Measurements from ENCODE around the gene HEPN1.

The HEPN1 gene

GRCh38 chr11:124902616-124903015, 16.4 kb upstream of the HEPN1 start:
- no peak for DNase-seq

- no peak for DNase-seq
Measured at GRCh38 chr11:124915541-124916369, 3.3 kb upstream of the HEPN1 start.

DNA sequence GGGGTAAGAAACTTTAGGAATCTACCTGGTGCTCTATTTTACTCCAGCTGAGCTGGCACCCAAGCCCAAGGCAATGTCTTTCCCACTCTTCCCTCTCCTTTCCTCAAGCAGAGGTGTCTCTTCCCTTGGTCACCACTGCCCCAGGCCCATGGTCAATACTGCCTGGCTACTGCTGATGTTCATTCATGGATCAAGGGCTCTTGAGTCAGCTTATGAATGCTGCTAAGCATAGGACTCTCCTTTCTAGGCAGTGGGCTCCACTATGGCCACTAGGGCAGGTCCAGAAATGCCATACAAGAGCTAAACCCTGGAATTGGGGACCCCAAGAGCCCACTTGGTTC, 2.7 kb upstream of the HEPN1 start:
- DNase-seq: no peak

GRCh38 chr11:124917115-124917637, 1.9 kb upstream of the HEPN1 start:
- no peak for DNase-seq

- DNase-seq: no peak
Measured at GRCh38 chr11:124919898-124920297, 848 bp downstream of the HEPN1 start.

- no peak for DNase-seq
Measured at GRCh38 chr11:124920356-124920755, 1.3 kb downstream of the HEPN1 start.

DNA sequence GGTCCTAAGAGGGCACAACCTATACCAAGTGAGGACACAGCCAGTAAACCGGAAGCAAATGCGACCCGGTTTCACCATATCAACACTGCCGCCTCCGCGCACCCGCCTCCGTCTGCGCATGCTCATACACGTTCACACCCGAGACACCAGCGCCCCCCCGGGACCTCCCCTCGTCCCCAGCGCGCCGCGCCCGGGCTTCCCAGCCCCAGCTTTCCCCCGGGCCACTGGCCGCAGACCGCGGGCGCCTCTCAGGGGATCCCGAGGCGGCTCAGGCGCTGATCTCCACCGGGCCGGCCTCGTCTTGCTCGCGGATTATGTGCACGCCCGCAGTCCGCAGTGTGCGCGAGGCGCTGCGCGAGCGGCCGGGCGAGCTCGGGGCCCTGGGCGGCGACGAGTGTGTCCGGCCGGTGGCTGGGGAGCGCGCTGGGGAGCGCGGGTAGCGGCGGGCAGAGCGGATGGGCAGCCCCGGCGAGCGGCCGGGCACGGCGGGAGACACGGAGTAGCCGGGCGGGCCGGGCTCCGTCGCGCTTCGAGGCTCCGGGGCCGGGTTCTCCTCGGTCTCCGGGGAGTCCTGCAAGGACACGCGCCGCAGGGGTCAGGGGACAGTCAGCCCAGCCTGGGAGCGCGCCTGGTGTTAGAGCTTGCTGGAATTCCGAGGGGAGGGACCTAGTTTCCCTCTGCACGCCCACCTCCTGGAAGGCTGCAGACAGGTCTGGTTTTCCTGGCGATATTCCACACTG, 2.0 kb downstream of the HEPN1 start:
- DNase-seq: no peak

DNA sequence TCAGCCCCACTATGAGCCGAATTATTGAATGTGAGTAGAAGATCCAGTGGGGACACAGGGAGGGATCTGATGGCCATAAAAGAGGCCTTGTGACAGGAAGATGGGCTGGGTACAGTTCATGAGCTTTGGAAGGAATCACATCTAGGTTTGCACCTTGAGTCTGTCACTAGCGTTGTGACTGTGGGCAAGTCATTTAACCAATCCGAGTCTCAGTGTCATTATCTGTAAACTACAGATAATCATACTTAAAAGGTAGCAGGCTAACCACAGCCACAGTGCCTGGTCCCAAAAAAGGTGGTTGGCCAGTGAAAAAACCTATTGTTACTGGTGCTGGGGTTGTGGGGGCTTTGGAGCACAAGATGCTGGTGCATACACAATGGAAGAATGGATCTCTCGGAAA, 3.8 kb downstream of the HEPN1 start:
- no peak for DNase-seq

- no peak for DNase-seq
Measured at GRCh38 chr11:124923296-124923695, 4.2 kb downstream of the HEPN1 start.

DNA sequence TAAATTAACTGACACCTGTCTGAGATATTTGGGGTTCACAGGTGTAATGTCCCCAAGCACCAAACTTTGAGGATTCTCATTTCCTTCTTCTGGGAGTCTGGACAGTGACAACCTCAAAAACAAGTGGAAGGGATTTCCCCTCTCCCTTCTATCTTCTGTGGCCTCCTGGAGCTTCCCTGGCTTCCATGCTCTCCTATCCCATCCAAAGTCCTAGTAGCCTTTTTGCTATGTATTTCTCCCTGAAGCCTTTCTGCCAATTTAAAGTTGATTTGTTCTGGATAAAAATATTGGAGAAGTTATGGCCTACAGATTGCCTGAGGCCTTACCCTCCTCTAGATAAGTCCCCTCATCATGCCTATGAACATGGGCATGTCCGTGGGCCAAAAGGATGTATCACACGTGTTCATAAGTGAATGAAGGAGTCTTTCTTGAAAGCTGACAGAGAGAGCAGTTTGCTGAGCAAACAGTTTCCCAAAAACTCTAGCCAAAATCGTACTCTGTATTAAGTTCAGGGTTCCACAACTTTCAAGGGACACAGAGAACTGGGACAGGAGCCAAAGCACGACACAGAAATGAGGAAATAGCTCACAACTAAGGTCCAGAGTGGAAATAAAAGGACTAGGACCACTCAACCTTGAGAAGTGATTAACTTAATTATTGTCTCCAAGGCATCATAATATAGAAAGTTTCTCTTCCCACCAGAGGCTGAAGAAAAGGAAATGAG, 10.1 kb downstream of the HEPN1 start:
- DNase-seq: no peak

- no peak for DNase-seq
Measured at GRCh38 chr11:124930799-124931198, 11.7 kb downstream of the HEPN1 start.

- no peak for DNase-seq
Measured at GRCh38 chr11:124934862-124935547, 16.0 kb downstream of the HEPN1 start.

- no peak for DNase-seq
Measured at GRCh38 chr11:124935548-124936514, 16.8 kb downstream of the HEPN1 start, which contains the start of gene HEPACAM. HEPACAM (minus strand) TSS chr11:124936047; CDS start chr11:124936006, 41 bp downstream.

DNA sequence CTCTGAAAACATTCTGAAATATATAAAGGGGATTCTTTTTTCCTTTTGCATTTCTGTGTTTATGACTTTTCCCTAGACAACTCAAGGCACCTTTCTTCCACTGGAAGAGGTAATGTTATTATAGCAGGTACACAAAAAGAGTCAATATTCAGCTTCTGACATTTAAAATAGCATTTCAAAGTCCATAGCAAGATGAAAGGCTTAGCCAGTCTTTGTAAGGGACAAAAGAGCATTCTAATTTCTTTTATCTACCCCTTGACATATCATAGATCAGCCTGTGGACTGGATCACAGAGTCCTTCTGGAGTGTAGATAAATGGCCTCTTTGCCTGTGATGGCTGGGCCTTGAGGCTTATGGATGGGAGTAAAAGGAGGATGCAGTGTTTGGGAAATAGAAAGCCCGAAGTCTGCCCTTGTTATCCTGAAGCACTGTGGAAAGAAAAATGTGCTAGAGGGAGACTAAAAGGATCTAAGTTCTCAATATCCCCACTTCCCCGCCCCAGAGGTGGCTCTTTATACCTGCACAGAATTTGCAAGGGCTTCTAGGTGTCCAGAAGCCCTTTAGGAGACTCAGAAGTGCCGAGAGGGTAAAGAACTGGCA, 18.4 kb downstream of the HEPN1 start:
- no peak for DNase-seq

DNA sequence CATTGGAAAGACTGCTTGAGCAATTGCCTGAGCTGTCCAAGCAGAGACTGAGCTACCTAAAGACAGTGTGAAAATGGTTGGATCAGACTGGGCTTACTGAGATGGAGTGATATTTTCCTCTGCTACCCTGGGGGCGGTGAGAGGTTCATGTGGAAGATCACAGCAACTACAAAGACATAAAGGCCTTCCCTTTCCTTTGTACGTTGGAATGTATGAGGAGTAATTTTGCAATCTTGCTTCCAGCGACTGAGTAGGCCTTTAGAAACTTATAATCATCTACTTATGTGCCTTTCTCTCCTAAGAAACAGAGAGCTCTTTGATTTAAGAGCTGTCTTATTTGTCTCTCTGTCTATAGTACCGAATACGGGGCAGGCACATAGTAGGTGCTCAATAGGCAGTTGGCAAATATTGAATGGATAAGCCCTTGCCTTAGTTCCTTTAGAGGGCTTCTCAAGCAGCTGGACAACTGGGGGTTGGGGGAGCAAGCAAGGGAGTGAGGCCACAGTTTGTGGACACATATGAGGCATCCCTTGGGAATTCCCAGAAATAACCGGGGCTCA, 19.2 kb downstream of the HEPN1 start:
- no peak for DNase-seq

- DNase-seq: no peak
Measured at GRCh38 chr11:124938970-124939369, 19.9 kb downstream of the HEPN1 start.

DNA sequence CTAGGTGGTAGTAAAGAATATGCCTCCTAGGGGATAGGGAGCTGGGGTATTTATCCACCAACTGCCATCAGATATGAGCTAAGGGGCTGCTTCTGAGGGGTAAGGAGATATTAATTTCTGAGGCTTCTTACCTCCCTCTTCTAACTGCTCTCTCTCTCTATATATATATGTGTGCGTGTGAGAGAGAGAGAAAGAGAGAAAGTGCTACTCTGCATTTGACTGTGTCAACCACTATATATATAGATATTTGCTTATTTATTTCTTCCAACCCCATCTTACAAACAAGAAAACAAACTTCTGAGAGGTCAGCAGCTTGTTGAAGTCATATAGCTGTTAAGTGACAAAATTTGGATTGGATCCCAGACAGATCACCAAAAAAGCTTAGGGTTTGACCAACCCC, 22.7 kb downstream of the HEPN1 start:
- no peak for DNase-seq

DNA sequence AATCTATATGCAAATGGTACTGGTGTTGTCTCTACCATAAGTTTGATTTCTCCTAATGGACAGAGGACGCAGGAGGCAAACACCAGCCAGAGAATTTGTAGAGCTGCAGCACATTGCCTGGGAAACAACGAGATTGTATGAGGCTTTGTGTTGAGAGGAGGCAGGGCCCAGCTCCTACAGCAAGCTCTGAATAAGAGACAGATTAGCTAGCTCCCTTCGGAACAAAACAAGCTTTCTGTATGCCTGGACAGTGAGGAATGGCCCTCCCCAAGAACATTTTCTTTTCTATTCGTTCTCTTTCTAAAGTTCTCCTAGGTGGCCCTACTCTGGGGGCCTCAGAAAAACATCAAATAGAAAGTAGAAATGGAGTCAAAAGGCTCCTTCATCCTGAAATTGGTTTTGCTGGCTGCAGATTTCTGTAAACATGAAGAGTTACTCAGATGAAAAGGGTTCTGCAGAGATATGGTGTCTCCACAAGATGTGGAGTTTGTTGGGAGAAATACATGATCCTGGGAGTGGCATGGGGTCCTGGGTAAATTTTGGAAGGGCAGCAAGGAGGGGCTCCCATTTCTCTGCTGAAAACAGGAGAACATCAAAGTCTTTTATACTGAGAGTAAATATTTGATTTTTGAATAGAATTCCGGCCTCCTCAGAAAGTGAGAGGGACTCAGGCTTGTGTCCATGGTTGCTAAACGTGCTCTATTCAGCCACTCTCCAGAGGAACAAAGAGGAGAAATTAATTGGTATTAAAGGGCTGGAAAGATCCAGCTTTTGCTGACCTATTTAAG, 23.6 kb downstream of the HEPN1 start:
- DNase-seq: no peak

GRCh38 chr11:124943254-124943616, 24.2 kb downstream of the HEPN1 start:
- DNase-seq: no peak

- no peak for DNase-seq
Measured at GRCh38 chr11:124943741-124944140, 24.7 kb downstream of the HEPN1 start.
